ENCODE measurements around the gene CNTN4. TPM values are rescaled to one million over a fixed set of nuclear protein-coding genes. Genes with fewer than 3 reads are reported as not detected.

CNTN4 gene
- total and polyA plus RNA-seq, 2 donors (not counting 3 experiments of a cell fraction or from before 2014, with no cell fraction given) = not detected

- H3K27me3 ChIP-seq (ENCODE audit: control insufficient read depth in 2 of 2, insufficient read depth in 2 of 2, low read length in 2 of 2) = no peaks in the 10 kb centered on the region
- CTCF ChIA-PET = no interaction called here
- dilution Hi-C loops (cut with MboI; ENCODE audit: extremely low pct_ligation_motif_present, low sequenced_read_pairs) (no loop called here), intact Hi-C loops (cut with micrococcal nuclease) (no loop called here)
- H3K4me1 ChIP-seq (ENCODE audit: control insufficient read depth, extremely low read depth, insufficient read depth, low read length) = no peaks in the 10 kb centered on the region
- H3K36me3 ChIP-seq (ENCODE audit: control insufficient read depth in 2 of 2, extremely low read depth in 1 of 2, insufficient read depth in 2 of 2, low read length in 2 of 2) = no peaks in the 10 kb centered on the region
- FAIRE-seq = no peak
- H3K4me2 ChIP-seq (ENCODE audit: insufficient read depth, low read length) = no peak overlapping the region
- no peak overlapping the region for H2AFZ ChIP-seq (ENCODE audit: low read depth, low read length)
- H4K20me1 ChIP-seq (replicated peaks; ENCODE audit: control insufficient read depth, extremely low read depth, insufficient read depth, low read length) = no peaks in the 10 kb centered on the region
- POLR2A ChIA-PET = no interaction called here
- BruUV-seq (replicated peaks) = no TSS peak
- H3K79me2 ChIP-seq (ENCODE audit: control insufficient read depth, insufficient read depth, low read length) = no peaks in the 10 kb centered on the region
- H3K9ac ChIP-seq (replicated peaks; ENCODE audit: extremely low read depth, insufficient read depth, low read length) = no peak overlapping the region
- H3K27ac ChIP-seq (ENCODE audit: insufficient read depth, low read depth, low read length) = no peak overlapping the region
- no peak for DNase-seq (ENCODE audit: low read depth, low spot score)
- no peak for TF ChIP-seq MAX (IDR thresholded peaks at IDR 0.05; ENCODE audit: insufficient read depth, insufficient read length)
- TF ChIP-seq JUN (IDR thresholded peaks at IDR 0.05; ENCODE audit: borderline replicate concordance, insufficient read depth, insufficient read length, low read depth) = no peak
- TF ChIP-seq MYC (IDR thresholded peaks at IDR 0.05; ENCODE audit: low read depth, low read length) = no peak
- no peak for TF ChIP-seq POLR2AphosphoS5 (IDR thresholded peaks at IDR 0.05; ENCODE audit: insufficient read depth, low read depth, low read length)
- no peak for TF ChIP-seq EZH2 (IDR thresholded peaks at IDR 0.05; ENCODE audit: borderline replicate concordance, low read depth, low read length, severe bottlenecking)
- no peak for TF ChIP-seq FOS (IDR thresholded peaks at IDR 0.05; ENCODE audit: borderline replicate concordance, insufficient read depth, low read length)
- TF ChIP-seq CTCF (IDR thresholded peaks at IDR 0.05; ENCODE audit: extremely low read depth in 1 of 2, insufficient read depth in 1 of 2, low read depth in 1 of 2, low read length in 2 of 2) = no peak
- TF ChIP-seq POLR2A (IDR thresholded peaks at IDR 0.05; ENCODE audit: low read depth, low read length) = no peak
- no peak for TF ChIP-seq GATA2 (IDR thresholded peaks at IDR 0.05; ENCODE audit: insufficient read depth, insufficient read length, low read depth, low read length)
- H3K9me3 ChIP-seq (replicated peaks; ENCODE audit: control insufficient read depth, insufficient read depth, low read length) = no peaks in the 10 kb centered on the region
- no peaks in the 10 kb centered on the region for H3K9me1 ChIP-seq (replicated peaks; ENCODE audit: control insufficient read depth, extremely low read depth, insufficient read depth, low read length)
- no peak overlapping the region for H3K4me3 ChIP-seq (replicated peaks in 1 of 3; ENCODE audit: insufficient read depth in 1 of 3, low read depth in 1 of 3, low read length in 3 of 3)
Measured at GRCh38 chr3:2650746-2651145, 552.1 kb downstream of the CNTN4 start.

All from endothelial cell of umbilical vein (primary cell).